Measurements from ENCODE around the gene FASTKD2. TPM values are rescaled to one million over a fixed set of nuclear protein-coding genes. Genes with fewer than 3 reads are reported as not detected.

Gene FASTKD2
- total RNA-seq, 1 donor from 2014 or later = 19.9 TPM

DNA sequence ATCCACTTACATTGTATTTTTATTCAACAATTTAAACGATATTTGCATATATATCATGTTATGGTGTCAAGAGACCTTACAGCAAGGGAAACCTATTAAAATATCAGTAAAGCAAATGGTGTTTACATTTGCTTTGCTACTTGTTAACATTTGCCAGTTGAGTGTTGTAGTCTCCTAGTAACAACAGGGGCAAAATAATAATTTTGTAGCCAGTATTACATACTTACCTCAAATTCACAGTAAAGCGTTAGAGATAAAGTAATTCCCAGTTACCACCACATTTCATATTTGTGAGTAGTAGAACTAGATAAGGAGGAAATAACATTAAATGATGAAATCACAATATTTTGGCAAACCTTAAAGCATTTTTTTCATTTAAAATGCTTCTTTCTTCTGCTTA lies 71.3 kb downstream of the FASTKD2 start:
- no peak for DNase-seq (ENCODE audit: low spot score)

DNA sequence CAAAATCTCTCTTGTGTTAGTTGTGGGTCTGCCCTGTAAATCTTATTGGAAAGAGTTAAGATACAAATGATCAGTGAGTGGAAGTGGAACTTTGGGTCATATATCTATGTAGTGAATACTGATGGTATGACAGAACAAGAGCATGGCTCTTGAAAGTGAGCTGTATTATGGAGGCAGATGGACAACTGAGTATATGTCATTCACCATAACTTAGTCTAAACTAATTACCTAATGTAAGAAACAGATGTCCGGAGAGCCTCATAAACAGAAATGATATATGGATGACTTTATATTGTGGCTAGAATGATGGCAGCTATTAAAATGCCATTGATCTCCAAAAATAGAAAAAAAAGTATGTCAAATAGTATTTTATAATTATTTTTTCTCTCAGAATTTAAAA lies 72.4 kb downstream of the FASTKD2 start:
- DNase-seq (ENCODE audit: low spot score) = no peak

DNA sequence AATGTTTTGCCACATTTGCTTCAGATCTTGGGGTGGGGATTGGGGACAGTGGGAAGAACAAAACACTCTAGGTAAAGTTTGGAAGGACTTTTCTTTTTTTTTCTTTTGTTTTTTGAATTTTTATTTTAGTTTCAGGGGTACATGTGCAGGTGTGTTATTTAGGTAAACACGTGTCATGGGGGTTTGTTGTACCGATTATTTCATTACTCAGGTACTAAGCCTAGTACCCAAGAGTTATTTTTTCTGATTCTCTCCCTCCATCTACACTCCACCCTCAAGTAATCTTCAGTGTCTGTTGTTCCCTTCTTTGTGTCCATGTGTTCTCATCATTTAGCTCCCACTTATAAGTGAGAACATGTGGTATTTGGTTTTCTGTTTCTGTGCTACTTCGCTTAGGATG lies 73.3 kb downstream of the FASTKD2 start:
- DNase-seq (ENCODE audit: low spot score) = no peak

DNA sequence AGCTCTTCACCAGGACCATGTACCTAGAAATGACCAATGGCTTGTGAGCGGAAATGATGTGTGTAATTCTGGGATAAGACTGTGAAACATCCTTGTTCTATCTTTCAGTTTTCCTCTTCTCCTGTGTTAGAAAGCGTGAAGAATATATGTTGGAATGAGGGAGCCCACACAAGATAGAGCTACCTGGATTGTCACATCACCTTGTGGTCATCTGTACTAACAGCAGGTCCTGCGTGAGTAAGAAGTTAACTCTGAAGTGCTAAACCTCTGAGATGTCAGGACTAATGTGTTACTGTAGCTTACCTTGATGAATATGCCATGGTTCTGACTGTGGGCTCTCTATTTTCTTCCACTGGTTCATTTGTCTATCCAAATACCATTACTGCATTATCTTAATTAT lies 75.6 kb downstream of the FASTKD2 start:
- no peak for DNase-seq (ENCODE audit: low spot score)

Small RNA genes lying within 50 kb of the gene (microRNA-seq; reads per million reads assigned to microRNA genes)
- gene MIR3130-1 (ENCODE audit: borderline number of aligned reads) (not detected), gene MIR3130-2 (ENCODE audit: borderline number of aligned reads) (not detected)

Other genes starting within 250 kb of the FASTKD2 start
- gene FAM237A, start 123.1 kb upstream of the FASTKD2 start, total RNA-seq = not detected
- gene DYTN, start 47.2 kb upstream of the FASTKD2 start, total RNA-seq = not detected
- gene MDH1B, start 278 bp upstream of the FASTKD2 start, total RNA-seq = 0.19 TPM
- 0.84 TPM for gene CPO, start 173.9 kb downstream of the FASTKD2 start, total RNA-seq